HUES64 (cell line): ENCODE data around the gene TERB2.
"Not testable (repeated sequence)": the region's sequence is repeated elsewhere in the genome, so short reads cannot be mapped to it uniquely, and the experiment has no call there.

Experiments used
- H3K27ac ChIP-seq: 2 replicates; pipeline ENCODE4 v1.7.0; 2013; ENCODE audit warnings: low read depth, low read length, inconsistent platforms
- H3K27me3 ChIP-seq: 2 replicates; pipeline ENCODE4 v1.6.1; 2013; ENCODE audit warnings: mild to moderate bottlenecking, low read length; ENCODE audit not compliant: insufficient read depth
- H3K36me3 ChIP-seq: 2 replicates; pipeline ENCODE4 v1.6.1; 2013; ENCODE audit warnings: mild to moderate bottlenecking, low read length; ENCODE audit not compliant: insufficient read depth
- H3K4me1 ChIP-seq: 2 replicates; pipeline ENCODE4 v1.6.1; 2013; ENCODE audit warnings: mild to moderate bottlenecking, low read length, moderate library complexity; ENCODE audit not compliant: insufficient read depth
- H3K4me3 ChIP-seq: 2 replicates; pipeline ENCODE4 v1.5.1; 2013; ENCODE audit warnings: mild to moderate bottlenecking, low read length, moderate library complexity
- H3K9ac ChIP-seq: 2 replicates; pipeline ENCODE4 v1.6.1; 2013; ENCODE audit warnings: mild to moderate bottlenecking, low read depth, low read length
- H3K9me3 ChIP-seq: 2 replicates; pipeline ENCODE4 v1.6.1; 2013; ENCODE audit warnings: low read depth, low read length; ENCODE audit not compliant: insufficient read depth
- WGBS: fragments of 150-250, 120-280 bp; methylation state at CpG from one replicate; pipeline ENCODE4 v1.1.7; 2013; ENCODE audit warnings: missing lambda C conversion rate; 5-methylcytosine and 5-hydroxymethylcytosine counted together

The TERB2 gene

GRCh38 chr15:45004590-45005175, 48.2 kb downstream of the TERB2 start:
- not testable (repeated sequence) for H3K27ac ChIP-seq, H3K4me1 ChIP-seq, H3K9ac ChIP-seq, H3K36me3 ChIP-seq, H3K27me3 ChIP-seq, H3K4me3 ChIP-seq
- 88% methylated on average over 5 of the region's 5 CpGs for WGBS
- H3K9me3 ChIP-seq: peaks cover 13% of the 10 kb centered on the region; the same call in 1 of the 2 replicates

- no peak overlapping the region for H3K27ac ChIP-seq
- no peaks in the 10 kb centered on the region for H3K36me3 ChIP-seq
- H3K9ac ChIP-seq: no peak overlapping the region
- no peaks in the 10 kb centered on the region for H3K27me3 ChIP-seq
- 91% methylated on average over 2 of the region's 2 CpGs for WGBS
- no peaks in the 10 kb centered on the region for H3K4me1 ChIP-seq
- peaks cover 13% of the 10 kb centered on the region; the same call in 1 of the 2 replicates for H3K9me3 ChIP-seq
- no peak overlapping the region for H3K4me3 ChIP-seq
Observed at GRCh38 chr15:45009046-45009445, 52.6 kb downstream of the TERB2 start.

- not testable (repeated sequence) for H3K36me3 ChIP-seq, H3K4me3 ChIP-seq, H3K27me3 ChIP-seq, H3K9me3 ChIP-seq, H3K27ac ChIP-seq, H3K4me1 ChIP-seq, H3K9ac ChIP-seq
- WGBS: 93% methylated on average over 1 of the region's 1 CpG
Observed at GRCh38 chr15:45015114-45015513, 58.6 kb downstream of the TERB2 start.

GRCh38 chr15:45020222-45020900, 63.9 kb downstream of the TERB2 start:
- H3K4me1 ChIP-seq, H3K27ac ChIP-seq, H3K9ac ChIP-seq, H3K9me3 ChIP-seq, H3K4me3 ChIP-seq, H3K27me3 ChIP-seq, H3K36me3 ChIP-seq: not testable (repeated sequence)
- 87% methylated on average over 9 of the region's 9 CpGs for WGBS

GRCh38 chr15:45020901-45021259, 64.4 kb downstream of the TERB2 start:
- H3K36me3 ChIP-seq, H3K4me3 ChIP-seq, H3K27ac ChIP-seq, H3K27me3 ChIP-seq, H3K9me3 ChIP-seq, H3K4me1 ChIP-seq, H3K9ac ChIP-seq: not testable (repeated sequence)
- WGBS: 96% methylated on average over 9 of the region's 9 CpGs

- H3K9me3 ChIP-seq: no peaks in the 10 kb centered on the region
- H3K9ac ChIP-seq: no peak overlapping the region
- H3K27me3 ChIP-seq: peaks cover 2% of the 10 kb centered on the region; the same call in 1 of the 2 replicates
- WGBS: 92% methylated on average over 6 of the region's 6 CpGs
- H3K4me3 ChIP-seq: no peak overlapping the region
- no peaks in the 10 kb centered on the region for H3K36me3 ChIP-seq
- no peak overlapping the region for H3K27ac ChIP-seq
- peaks cover 7% of the 10 kb centered on the region; the same call in 1 of the 2 replicates for H3K4me1 ChIP-seq
Observed at GRCh38 chr15:45021348-45021747, 64.9 kb downstream of the TERB2 start.

GRCh38 chr15:45022871-45023658, 66.6 kb downstream of the TERB2 start, which contains the start of gene SORD:
SORD (plus strand) TSS chr15:45023195; CDS start chr15:45023284, 89 bp downstream.
- no peaks in the 10 kb centered on the region for H3K9me3 ChIP-seq
- H3K27ac ChIP-seq: peak within 1 kb of the TSS; percentile 64
- H3K4me3 ChIP-seq: peak within 1 kb of the TSS; percentile 84
- peaks cover 2% of the 10 kb centered on the region; the same call in 1 of the 2 replicates for H3K27me3 ChIP-seq
- peaks cover 7% of the 10 kb centered on the region; the same call in 1 of the 2 replicates for H3K4me1 ChIP-seq
- peak within 1 kb of the TSS; percentile 90 for H3K9ac ChIP-seq
- H3K36me3 ChIP-seq: peaks cover 13% of the 10 kb centered on the region; the same call in 1 of the 2 replicates
- under 1% methylated on average over 48 of the region's 48 CpGs for WGBS

GRCh38 chr15:45023659-45024225, 67.3 kb downstream of the TERB2 start:
- Histone ChIP-seq H3K27me3 (peaks cover 2% of the 10 kb centered on the region; the same call in 1 of the 2 replicates), H3K9ac (peak overlapping the region; percentile 90), H3K4me1 (peaks cover 7% of the 10 kb centered on the region; the same call in 1 of the 2 replicates), H3K36me3 (peaks cover 17% of the 10 kb centered on the region), H3K9me3 (peaks cover 4% of the 10 kb centered on the region; the same call in 1 of the 2 replicates), H3K4me3 (peak overlapping the region; percentile 84), H3K27ac (peak overlapping the region; percentile 64; the same call in 1 of the 2 replicates)
- WGBS: 15% methylated on average over 4 of the region's 4 CpGs

GRCh38 chr15:45024649-45025048, 68.2 kb downstream of the TERB2 start:
- H3K4me3 ChIP-seq, H3K27me3 ChIP-seq, H3K4me1 ChIP-seq, H3K27ac ChIP-seq, H3K9ac ChIP-seq: not testable (repeated sequence)
- Histone ChIP-seq H3K9me3 (peaks cover 13% of the 10 kb centered on the region), H3K36me3 (peaks cover 26% of the 10 kb centered on the region)
- WGBS: 83% methylated on average over 2 of the region's 3 CpGs

GRCh38 chr15:45025627-45026026, 69.1 kb downstream of the TERB2 start:
- H3K9ac ChIP-seq, H3K4me1 ChIP-seq, H3K27ac ChIP-seq, H3K27me3 ChIP-seq, H3K4me3 ChIP-seq: not testable (repeated sequence)
- H3K9me3 ChIP-seq: peaks cover 17% of the 10 kb centered on the region
- WGBS: 95% methylated on average over 3 of the region's 3 CpGs
- H3K36me3 ChIP-seq: peaks cover 35% of the 10 kb centered on the region
